IMR-90 (cell line): ENCODE results near the gene ZNF835.

ENCODE experiments used
- FOS ChIP-seq: fragments of 150-350 bp; IDR thresholded peaks from 2 replicates; pipeline ENCODE4 v1.6.1; 2016; ENCODE audit warnings: low read depth, low read length
- MAFK ChIP-seq: IDR thresholded peaks from 2 replicates; pipeline ENCODE4 v1.6.1; 2012; ENCODE audit warnings: low read depth, low read length, improper control_type of control experiment
- NFE2L2 ChIP-seq: fragments of 150-350 bp; IDR thresholded peaks from 2 replicates; pipeline ENCODE4 v1.6.1; 2016; ENCODE audit warnings: low read depth, mild to moderate bottlenecking, low read length
- POLR2A ChIP-seq: IDR thresholded peaks from 2 replicates; pipeline ENCODE4 v1.6.1; 2012; ENCODE audit warnings: mild to moderate bottlenecking, low read depth, low read length
- RCOR1 ChIP-seq: IDR thresholded peaks from 2 replicates; pipeline ENCODE4 v1.6.1; 2012; ENCODE audit warnings: mild to moderate bottlenecking, low read length, improper control_type of control experiment; ENCODE audit not compliant: insufficient replicate concordance
- TF ChIP-seq, protein P1 (sequence below): conservative IDR thresholded peaks from 2 replicates; pipeline ENCODE4 v1.5.1; 2012; ENCODE audit warnings: mild to moderate bottlenecking, low read depth, low read length, improper control_type of control experiment
- TF ChIP-seq, protein P2 (sequence below): fragments of 150-350 bp; IDR thresholded peaks from 2 replicates; pipeline ENCODE4 v1.6.1; 2016; ENCODE audit warnings: low read depth, mild to moderate bottlenecking, low read length, moderate library complexity, borderline replicate concordance
- TF ChIP-seq, protein P3 (sequence below): fragments of 150-350 bp; IDR thresholded peaks from 2 replicates; pipeline ENCODE4 v1.6.1; 2017; ENCODE audit warnings: mild to moderate bottlenecking, antibody characterized with exemption, low read length, low read depth

DNA sequence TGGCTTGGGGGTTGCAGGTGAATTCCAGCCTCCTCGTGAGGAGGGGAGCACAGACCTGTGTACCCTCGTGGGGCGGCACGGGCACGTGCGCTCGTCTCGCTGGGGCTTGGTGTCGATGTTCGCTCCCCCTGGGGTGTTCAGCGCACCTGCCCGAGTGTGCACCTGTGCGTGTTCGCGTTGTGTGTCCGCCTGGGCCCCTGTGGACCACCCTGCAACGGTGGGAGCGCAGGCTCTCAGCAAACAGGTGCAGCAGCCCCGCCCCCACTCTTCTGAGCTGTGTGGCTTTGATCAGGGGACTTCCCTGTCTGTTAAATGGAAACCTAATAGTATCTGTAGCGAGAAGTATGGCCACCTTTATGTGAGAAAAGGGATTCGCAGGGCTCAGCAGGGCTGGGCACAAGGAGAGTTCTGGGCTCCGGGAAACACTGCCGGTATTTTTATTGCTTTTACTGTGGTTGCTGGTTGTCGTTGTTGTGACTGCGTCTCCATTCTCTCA lies 28.0 kb downstream of the ZNF835 start:
- TF ChIP-seq, protein P1, sequence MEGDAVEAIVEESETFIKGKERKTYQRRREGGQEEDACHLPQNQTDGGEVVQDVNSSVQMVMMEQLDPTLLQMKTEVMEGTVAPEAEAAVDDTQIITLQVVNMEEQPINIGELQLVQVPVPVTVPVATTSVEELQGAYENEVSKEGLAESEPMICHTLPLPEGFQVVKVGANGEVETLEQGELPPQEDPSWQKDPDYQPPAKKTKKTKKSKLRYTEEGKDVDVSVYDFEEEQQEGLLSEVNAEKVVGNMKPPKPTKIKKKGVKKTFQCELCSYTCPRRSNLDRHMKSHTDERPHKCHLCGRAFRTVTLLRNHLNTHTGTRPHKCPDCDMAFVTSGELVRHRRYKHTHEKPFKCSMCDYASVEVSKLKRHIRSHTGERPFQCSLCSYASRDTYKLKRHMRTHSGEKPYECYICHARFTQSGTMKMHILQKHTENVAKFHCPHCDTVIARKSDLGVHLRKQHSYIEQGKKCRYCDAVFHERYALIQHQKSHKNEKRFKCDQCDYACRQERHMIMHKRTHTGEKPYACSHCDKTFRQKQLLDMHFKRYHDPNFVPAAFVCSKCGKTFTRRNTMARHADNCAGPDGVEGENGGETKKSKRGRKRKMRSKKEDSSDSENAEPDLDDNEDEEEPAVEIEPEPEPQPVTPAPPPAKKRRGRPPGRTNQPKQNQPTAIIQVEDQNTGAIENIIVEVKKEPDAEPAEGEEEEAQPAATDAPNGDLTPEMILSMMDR, result no peak
- TF ChIP-seq, protein P2, sequence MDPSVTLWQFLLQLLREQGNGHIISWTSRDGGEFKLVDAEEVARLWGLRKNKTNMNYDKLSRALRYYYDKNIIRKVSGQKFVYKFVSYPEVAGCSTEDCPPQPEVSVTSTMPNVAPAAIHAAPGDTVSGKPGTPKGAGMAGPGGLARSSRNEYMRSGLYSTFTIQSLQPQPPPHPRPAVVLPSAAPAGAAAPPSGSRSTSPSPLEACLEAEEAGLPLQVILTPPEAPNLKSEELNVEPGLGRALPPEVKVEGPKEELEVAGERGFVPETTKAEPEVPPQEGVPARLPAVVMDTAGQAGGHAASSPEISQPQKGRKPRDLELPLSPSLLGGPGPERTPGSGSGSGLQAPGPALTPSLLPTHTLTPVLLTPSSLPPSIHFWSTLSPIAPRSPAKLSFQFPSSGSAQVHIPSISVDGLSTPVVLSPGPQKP, result no peak
- TF ChIP-seq POLR2A (no peak), MAFK (no peak), NFE2L2 (no peak), FOS (no peak), RCOR1 (no peak)
- TF ChIP-seq, protein P3, sequence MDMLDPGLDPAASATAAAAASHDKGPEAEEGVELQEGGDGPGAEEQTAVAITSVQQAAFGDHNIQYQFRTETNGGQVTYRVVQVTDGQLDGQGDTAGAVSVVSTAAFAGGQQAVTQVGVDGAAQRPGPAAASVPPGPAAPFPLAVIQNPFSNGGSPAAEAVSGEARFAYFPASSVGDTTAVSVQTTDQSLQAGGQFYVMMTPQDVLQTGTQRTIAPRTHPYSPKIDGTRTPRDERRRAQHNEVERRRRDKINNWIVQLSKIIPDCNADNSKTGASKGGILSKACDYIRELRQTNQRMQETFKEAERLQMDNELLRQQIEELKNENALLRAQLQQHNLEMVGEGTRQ, result no peak
